ENCODE data around the gene COBLL1.

COBLL1 gene

GRCh38 chr2:164703915-164704706, 137.5 kb downstream of the COBLL1 start:
- H3K27me3 ChIP-seq (ENCODE audit: control insufficient read depth in 1 of 2, insufficient read depth in 2 of 2, low read length in 2 of 2): no peaks in the 10 kb centered on the region
- no peak overlapping the region for H3K9ac ChIP-seq (ENCODE audit: low read depth in 1 of 2, low read length in 2 of 2)
- H3K27ac ChIP-seq (ENCODE audit: low read depth, low read length): no peak overlapping the region
- H3K9me3 ChIP-seq (ENCODE audit: control insufficient read depth in 1 of 2, low read length in 2 of 2): no peaks in the 10 kb centered on the region
- no peaks in the 10 kb centered on the region for H3K4me1 ChIP-seq (ENCODE audit: control insufficient read depth in 1 of 2, insufficient read depth in 2 of 2, low read length in 2 of 2)
- no peak overlapping the region for H3K4me3 ChIP-seq (ENCODE audit: low read depth in 1 of 2, low read length in 2 of 2)
- H3K36me3 ChIP-seq (ENCODE audit: control insufficient read depth in 1 of 2, insufficient read depth in 2 of 2, low read length in 2 of 2): peaks cover 0 to under 1% of the 10 kb centered on the region in 2 donors

- Histone ChIP-seq H3K36me3 (ENCODE audit: control insufficient read depth in 1 of 2, insufficient read depth in 2 of 2, low read length in 2 of 2) (peaks cover 0 to 2% of the 10 kb centered on the region in 2 donors), H3K9ac (ENCODE audit: low read depth in 1 of 2, low read length in 2 of 2) (no peak overlapping the region), H3K9me3 (ENCODE audit: control insufficient read depth in 1 of 2, low read length in 2 of 2) (no peaks in the 10 kb centered on the region), H3K4me1 (ENCODE audit: control insufficient read depth in 1 of 2, insufficient read depth in 2 of 2, low read length in 2 of 2) (no peaks in the 10 kb centered on the region), H3K27me3 (ENCODE audit: control insufficient read depth in 1 of 2, insufficient read depth in 2 of 2, low read length in 2 of 2) (no peaks in the 10 kb centered on the region), H3K4me3 (ENCODE audit: low read depth in 1 of 2, low read length in 2 of 2) (no peak overlapping the region), H3K27ac (ENCODE audit: low read depth, low read length) (no peak overlapping the region)
Measured at GRCh38 chr2:164701565-164701964, 140.1 kb downstream of the COBLL1 start.

- Histone ChIP-seq H3K4me3 (ENCODE audit: low read depth in 1 of 2, low read length in 2 of 2) (no peak overlapping the region), H3K27me3 (ENCODE audit: control insufficient read depth in 1 of 2, insufficient read depth in 2 of 2, low read length in 2 of 2) (no peaks in the 10 kb centered on the region), H3K9ac (ENCODE audit: low read depth in 1 of 2, low read length in 2 of 2) (no peak overlapping the region), H3K4me1 (ENCODE audit: control insufficient read depth in 1 of 2, insufficient read depth in 2 of 2, low read length in 2 of 2) (no peaks in the 10 kb centered on the region), H3K9me3 (ENCODE audit: control insufficient read depth in 1 of 2, low read length in 2 of 2) (no peaks in the 10 kb centered on the region), H3K27ac (ENCODE audit: low read depth, low read length) (no peak overlapping the region), H3K36me3 (ENCODE audit: control insufficient read depth in 1 of 2, insufficient read depth in 2 of 2, low read length in 2 of 2) (peaks cover 2% of the 10 kb centered on the region in 2 donors)
Measured at GRCh38 chr2:164700390-164700789, 141.2 kb downstream of the COBLL1 start.

- Histone ChIP-seq H3K27ac (ENCODE audit: low read depth, low read length) (no peak overlapping the region), H3K9me3 (ENCODE audit: control insufficient read depth in 1 of 2, low read length in 2 of 2) (no peaks in the 10 kb centered on the region), H3K36me3 (ENCODE audit: control insufficient read depth in 1 of 2, insufficient read depth in 2 of 2, low read length in 2 of 2) (peaks cover 6 to 10% of the 10 kb centered on the region in 2 donors), H3K4me3 (ENCODE audit: low read depth in 1 of 2, low read length in 2 of 2) (no peak overlapping the region), H3K4me1 (ENCODE audit: control insufficient read depth in 1 of 2, insufficient read depth in 2 of 2, low read length in 2 of 2) (no peaks in the 10 kb centered on the region), H3K9ac (ENCODE audit: low read depth in 1 of 2, low read length in 2 of 2) (no peak overlapping the region), H3K27me3 (ENCODE audit: control insufficient read depth in 1 of 2, insufficient read depth in 2 of 2, low read length in 2 of 2) (no peaks in the 10 kb centered on the region)
Measured at GRCh38 chr2:164697688-164698461, 143.7 kb downstream of the COBLL1 start.

- H3K9me3 ChIP-seq (ENCODE audit: control insufficient read depth in 1 of 2, low read length in 2 of 2): no peaks in the 10 kb centered on the region
- no peak overlapping the region for H3K27ac ChIP-seq (ENCODE audit: low read depth, low read length)
- H3K4me3 ChIP-seq (ENCODE audit: low read depth in 1 of 2, low read length in 2 of 2): no peak overlapping the region
- peaks cover 6 to 11% of the 10 kb centered on the region in 2 donors for H3K36me3 ChIP-seq (ENCODE audit: control insufficient read depth in 1 of 2, insufficient read depth in 2 of 2, low read length in 2 of 2)
- no peak overlapping the region for H3K9ac ChIP-seq (ENCODE audit: low read depth in 1 of 2, low read length in 2 of 2)
- no peaks in the 10 kb centered on the region for H3K27me3 ChIP-seq (ENCODE audit: control insufficient read depth in 1 of 2, insufficient read depth in 2 of 2, low read length in 2 of 2)
- H3K4me1 ChIP-seq (ENCODE audit: control insufficient read depth in 1 of 2, insufficient read depth in 2 of 2, low read length in 2 of 2): no peaks in the 10 kb centered on the region
Measured at GRCh38 chr2:164696634-164697033, 145.0 kb downstream of the COBLL1 start.

GRCh38 chr2:164694275-164694695, 147.3 kb downstream of the COBLL1 start:
- H3K27me3 ChIP-seq (ENCODE audit: control insufficient read depth in 1 of 2, insufficient read depth in 2 of 2, low read length in 2 of 2): no peaks in the 10 kb centered on the region
- H3K4me3 ChIP-seq (ENCODE audit: low read depth in 1 of 2, low read length in 2 of 2): no peak overlapping the region
- no peaks in the 10 kb centered on the region for H3K4me1 ChIP-seq (ENCODE audit: control insufficient read depth in 1 of 2, insufficient read depth in 2 of 2, low read length in 2 of 2)
- H3K36me3 ChIP-seq (ENCODE audit: control insufficient read depth in 1 of 2, insufficient read depth in 2 of 2, low read length in 2 of 2): peaks cover 10 to 19% of the 10 kb centered on the region in 2 donors
- no peaks in the 10 kb centered on the region for H3K9me3 ChIP-seq (ENCODE audit: control insufficient read depth in 1 of 2, low read length in 2 of 2)
- no peak overlapping the region for H3K9ac ChIP-seq (ENCODE audit: low read depth in 1 of 2, low read length in 2 of 2)
- H3K27ac ChIP-seq (ENCODE audit: low read depth, low read length): no peak overlapping the region

GRCh38 chr2:164693834-164694233, 147.8 kb downstream of the COBLL1 start:
- Histone ChIP-seq H3K4me3 (ENCODE audit: low read depth in 1 of 2, low read length in 2 of 2) (no peak overlapping the region), H3K9ac (ENCODE audit: low read depth in 1 of 2, low read length in 2 of 2) (no peak overlapping the region)

GRCh38 chr2:164693390-164693789, 148.2 kb downstream of the COBLL1 start:
- Histone ChIP-seq H3K9me3 (ENCODE audit: control insufficient read depth in 1 of 2, low read length in 2 of 2) (no peaks in the 10 kb centered on the region), H3K9ac (ENCODE audit: low read depth in 1 of 2, low read length in 2 of 2) (no peak overlapping the region), H3K36me3 (ENCODE audit: control insufficient read depth in 1 of 2, insufficient read depth in 2 of 2, low read length in 2 of 2) (peaks cover 7 to 19% of the 10 kb centered on the region in 2 donors), H3K4me3 (ENCODE audit: low read depth in 1 of 2, low read length in 2 of 2) (no peak overlapping the region), H3K4me1 (ENCODE audit: control insufficient read depth in 1 of 2, insufficient read depth in 2 of 2, low read length in 2 of 2) (no peaks in the 10 kb centered on the region), H3K27ac (ENCODE audit: low read depth, low read length) (no peak overlapping the region), H3K27me3 (ENCODE audit: control insufficient read depth in 1 of 2, insufficient read depth in 2 of 2, low read length in 2 of 2) (no peaks in the 10 kb centered on the region)

More at GRCh38 chr2:164693834-164694233, 147.8 kb downstream of the COBLL1 start:
- Histone ChIP-seq H3K4me1 (ENCODE audit: control insufficient read depth in 1 of 2, insufficient read depth in 2 of 2, low read length in 2 of 2) (no peaks in the 10 kb centered on the region), H3K27ac (ENCODE audit: low read depth, low read length) (no peak overlapping the region), H3K9me3 (ENCODE audit: control insufficient read depth in 1 of 2, low read length in 2 of 2) (no peaks in the 10 kb centered on the region), H3K27me3 (ENCODE audit: control insufficient read depth in 1 of 2, insufficient read depth in 2 of 2, low read length in 2 of 2) (no peaks in the 10 kb centered on the region), H3K36me3 (ENCODE audit: control insufficient read depth in 1 of 2, insufficient read depth in 2 of 2, low read length in 2 of 2) (peaks cover 7 to 19% of the 10 kb centered on the region in 2 donors)

GRCh38 chr2:164692958-164693357, 148.7 kb downstream of the COBLL1 start:
- Histone ChIP-seq H3K9me3 (ENCODE audit: control insufficient read depth in 1 of 2, low read length in 2 of 2) (no peaks in the 10 kb centered on the region), H3K4me1 (ENCODE audit: control insufficient read depth in 1 of 2, insufficient read depth in 2 of 2, low read length in 2 of 2) (no peaks in the 10 kb centered on the region), H3K27ac (ENCODE audit: low read depth, low read length) (no peak overlapping the region), H3K9ac (ENCODE audit: low read depth in 1 of 2, low read length in 2 of 2) (no peak overlapping the region), H3K36me3 (ENCODE audit: control insufficient read depth in 1 of 2, insufficient read depth in 2 of 2, low read length in 2 of 2) (peaks cover 7 to 19% of the 10 kb centered on the region in 2 donors), H3K4me3 (ENCODE audit: low read depth in 1 of 2, low read length in 2 of 2) (no peak overlapping the region), H3K27me3 (ENCODE audit: control insufficient read depth in 1 of 2, insufficient read depth in 2 of 2, low read length in 2 of 2) (no peaks in the 10 kb centered on the region)

- no peaks in the 10 kb centered on the region for H3K4me1 ChIP-seq (ENCODE audit: control insufficient read depth in 1 of 2, insufficient read depth in 2 of 2, low read length in 2 of 2)
- H3K27ac ChIP-seq (ENCODE audit: low read depth, low read length): no peak overlapping the region
- H3K27me3 ChIP-seq (ENCODE audit: control insufficient read depth in 1 of 2, insufficient read depth in 2 of 2, low read length in 2 of 2): no peaks in the 10 kb centered on the region
- H3K4me3 ChIP-seq (ENCODE audit: low read depth in 1 of 2, low read length in 2 of 2): no peak overlapping the region
- H3K9ac ChIP-seq (ENCODE audit: low read depth in 1 of 2, low read length in 2 of 2): no peak overlapping the region
- H3K36me3 ChIP-seq (ENCODE audit: control insufficient read depth in 1 of 2, insufficient read depth in 2 of 2, low read length in 2 of 2): peaks cover 7 to 19% of the 10 kb centered on the region in 2 donors
- no peaks in the 10 kb centered on the region for H3K9me3 ChIP-seq (ENCODE audit: control insufficient read depth in 1 of 2, low read length in 2 of 2)
Measured at GRCh38 chr2:164692114-164692513, 149.5 kb downstream of the COBLL1 start.
